Measurements from ENCODE around the gene AP3S1.
"Not testable (repeated sequence)": the region's sequence is repeated elsewhere in the genome, so short reads cannot be mapped to it uniquely, and the experiment has no call there.

The AP3S1 gene

DNA sequence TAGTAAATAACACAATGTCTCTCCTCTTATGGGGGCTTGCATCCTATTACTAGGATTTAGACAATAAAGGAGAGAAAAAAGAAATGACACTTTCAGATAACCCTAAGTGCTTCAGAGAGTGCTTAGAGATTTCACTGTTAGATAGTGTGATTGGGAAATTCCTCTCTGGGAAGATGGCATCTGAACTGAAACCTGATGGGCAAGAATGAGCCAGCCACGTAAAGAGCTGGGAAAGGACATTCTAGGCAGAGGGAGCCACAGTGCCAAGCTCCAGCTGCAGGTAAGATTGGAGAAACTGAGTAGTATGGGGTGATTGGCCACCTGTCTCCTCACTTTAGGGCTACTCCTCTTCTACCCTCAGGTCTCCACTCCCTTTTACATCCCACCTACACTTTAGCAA is 39.8 kb upstream of the AP3S1 start:
- no peak for DNase-seq (ENCODE audit: low spot score)
- TF ChIP-seq, protein P1, sequence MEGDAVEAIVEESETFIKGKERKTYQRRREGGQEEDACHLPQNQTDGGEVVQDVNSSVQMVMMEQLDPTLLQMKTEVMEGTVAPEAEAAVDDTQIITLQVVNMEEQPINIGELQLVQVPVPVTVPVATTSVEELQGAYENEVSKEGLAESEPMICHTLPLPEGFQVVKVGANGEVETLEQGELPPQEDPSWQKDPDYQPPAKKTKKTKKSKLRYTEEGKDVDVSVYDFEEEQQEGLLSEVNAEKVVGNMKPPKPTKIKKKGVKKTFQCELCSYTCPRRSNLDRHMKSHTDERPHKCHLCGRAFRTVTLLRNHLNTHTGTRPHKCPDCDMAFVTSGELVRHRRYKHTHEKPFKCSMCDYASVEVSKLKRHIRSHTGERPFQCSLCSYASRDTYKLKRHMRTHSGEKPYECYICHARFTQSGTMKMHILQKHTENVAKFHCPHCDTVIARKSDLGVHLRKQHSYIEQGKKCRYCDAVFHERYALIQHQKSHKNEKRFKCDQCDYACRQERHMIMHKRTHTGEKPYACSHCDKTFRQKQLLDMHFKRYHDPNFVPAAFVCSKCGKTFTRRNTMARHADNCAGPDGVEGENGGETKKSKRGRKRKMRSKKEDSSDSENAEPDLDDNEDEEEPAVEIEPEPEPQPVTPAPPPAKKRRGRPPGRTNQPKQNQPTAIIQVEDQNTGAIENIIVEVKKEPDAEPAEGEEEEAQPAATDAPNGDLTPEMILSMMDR (IDR thresholded peaks at IDR 0.05; ENCODE audit: extremely low read depth, insufficient read depth, missing control alignments), result no peak
- in situ Hi-C loops (cut with MboI; ENCODE audit: low pct_unique_long_range_greater_than_20kb, low sequenced_read_pairs, unreplicated experiment), result no loop called here

GRCh38 chr5:115806986-115807653 is 34.6 kb upstream of the AP3S1 start:
- DNase-seq (ENCODE audit: low spot score), result no peak
- in situ Hi-C loops (cut with MboI; ENCODE audit: low pct_unique_long_range_greater_than_20kb, low sequenced_read_pairs, unreplicated experiment), result no loop called here
- TF ChIP-seq, protein P1 (IDR thresholded peaks at IDR 0.05; ENCODE audit: extremely low read depth, insufficient read depth, missing control alignments), result no peak

GRCh38 chr5:115807654-115808052 is 34.1 kb upstream of the AP3S1 start:
- in situ Hi-C loops (cut with MboI; ENCODE audit: low pct_unique_long_range_greater_than_20kb, low sequenced_read_pairs, unreplicated experiment), result no loop called here
- DNase-seq (ENCODE audit: low spot score), result no peak
- TF ChIP-seq, protein P1 (IDR thresholded peaks at IDR 0.05; ENCODE audit: extremely low read depth, insufficient read depth, missing control alignments), result no peak

DNA sequence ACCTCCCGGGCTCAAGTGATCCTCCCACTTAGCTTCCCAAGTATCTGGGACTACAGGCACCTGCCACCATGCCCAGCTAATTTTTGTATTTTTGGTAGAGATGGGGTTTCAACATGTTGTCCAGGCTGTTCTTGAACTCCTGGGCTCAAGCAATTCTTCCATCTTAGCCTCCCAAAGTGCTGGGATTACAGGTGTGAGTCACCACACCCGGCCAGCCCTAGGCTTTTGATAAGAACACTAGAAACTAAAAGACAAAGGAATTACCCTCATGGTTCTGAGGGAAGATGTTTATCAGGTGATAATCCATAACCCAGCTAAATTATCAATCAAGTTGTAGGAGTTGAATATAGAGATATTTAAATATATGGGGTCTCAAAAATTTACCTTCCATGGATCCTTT is 33.7 kb upstream of the AP3S1 start:
- DNase-seq (ENCODE audit: low spot score); in situ Hi-C loops (cut with MboI; ENCODE audit: low pct_unique_long_range_greater_than_20kb, low sequenced_read_pairs, unreplicated experiment): not testable (repeated sequence)

DNA sequence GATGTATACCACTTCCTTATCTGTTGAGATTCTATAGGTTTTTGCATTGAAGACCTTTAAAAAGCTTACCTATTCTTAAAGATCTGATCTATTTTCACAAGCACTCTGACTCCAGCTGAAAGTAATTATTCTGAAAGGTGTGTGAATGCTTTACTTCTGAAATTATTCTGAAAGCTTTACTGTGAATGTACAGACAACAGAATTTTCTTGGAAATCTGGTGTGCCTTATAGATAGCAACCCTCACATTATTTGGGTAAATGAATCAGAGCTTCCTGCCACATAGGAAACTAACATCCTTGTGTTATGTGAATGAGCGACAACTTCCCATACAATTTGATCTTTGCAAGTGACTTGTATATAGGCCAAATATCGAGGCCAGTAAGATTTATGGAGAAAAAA is 31.8 kb upstream of the AP3S1 start:
- TF ChIP-seq, protein P1 (IDR thresholded peaks at IDR 0.05; ENCODE audit: extremely low read depth, insufficient read depth, missing control alignments), result no peak
- DNase-seq (ENCODE audit: low spot score), result no peak
- in situ Hi-C loops (cut with MboI; ENCODE audit: low pct_unique_long_range_greater_than_20kb, low sequenced_read_pairs, unreplicated experiment), result no loop called here

DNA sequence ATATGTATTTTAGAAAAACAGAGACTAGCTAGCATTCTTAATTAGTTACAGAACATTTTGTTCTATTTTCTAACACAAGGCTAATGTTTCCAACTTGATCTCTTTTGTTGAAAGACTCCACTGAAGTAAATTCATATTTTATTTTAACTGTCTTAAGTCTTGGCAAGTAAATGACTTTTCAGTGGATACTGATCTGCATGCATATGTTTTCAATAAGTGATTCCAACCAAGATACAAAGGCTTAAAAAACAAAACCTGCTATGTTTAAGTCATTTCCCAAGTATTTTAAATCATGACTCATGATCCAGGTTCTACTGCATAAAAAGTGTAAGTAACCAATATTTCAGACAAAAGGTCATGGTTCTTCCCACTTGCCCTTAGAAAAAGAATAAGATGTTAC is 31.0 kb upstream of the AP3S1 start:
- DNase-seq (ENCODE audit: low spot score), result no peak
- in situ Hi-C loops (cut with MboI; ENCODE audit: low pct_unique_long_range_greater_than_20kb, low sequenced_read_pairs, unreplicated experiment), result no loop called here
- TF ChIP-seq, protein P1 (IDR thresholded peaks at IDR 0.05; ENCODE audit: extremely low read depth, insufficient read depth, missing control alignments), result no peak

- no peak for DNase-seq (ENCODE audit: low spot score)
- TF ChIP-seq, protein P1 (IDR thresholded peaks at IDR 0.05; ENCODE audit: extremely low read depth, insufficient read depth, missing control alignments), result no peak
- in situ Hi-C loops (cut with MboI; ENCODE audit: low pct_unique_long_range_greater_than_20kb, low sequenced_read_pairs, unreplicated experiment), result no loop called here
Measured at GRCh38 chr5:115811406-115811805, 30.3 kb upstream of the AP3S1 start.
